Liver (tissue), 3 donors: ENCODE results near the gene HAND1.

ENCODE experiments used
- CTCF ChIP-seq: fragments of 150-350 bp; IDR thresholded peaks from 2 replicates; pipeline ENCODE4 v1.5.1; 2017; ENCODE audit warnings: improper control_type of control experiment, low read depth, low read length; ENCODE audit not compliant: missing input control
- EGR1 ChIP-seq, 2 donors: IDR thresholded peaks; 2 replicates each; pipeline ENCODE4 v1.6.1; 2016 to 2018; ENCODE audit warnings: antibody characterized with exemption in 2 of 2, low read depth in 2 of 2
- HNF4G ChIP-seq: IDR thresholded peaks from 2 replicates; pipeline ENCODE4 v1.6.1; 2016; ENCODE audit warnings: antibody characterized with exemption
- MAX ChIP-seq: IDR thresholded peaks from 2 replicates; pipeline ENCODE4 v1.6.1; 2016; ENCODE audit warnings: antibody characterized with exemption
- RAD21 ChIP-seq, 2 donors: IDR thresholded peaks; 2 replicates each; pipeline ENCODE4 v1.6.1; 2016; ENCODE audit warnings: antibody characterized with exemption in 2 of 2, mild to moderate bottlenecking in 2 of 2
- TAF1 ChIP-seq: conservative IDR thresholded peaks from 2 replicates; pipeline ENCODE4 v1.6.1; 2016; ENCODE audit warnings: antibody characterized with exemption, mild to moderate bottlenecking
- YY1 ChIP-seq: IDR thresholded peaks from 2 replicates; pipeline ENCODE4 v1.6.1; 2016; ENCODE audit warnings: antibody characterized with exemption, mild to moderate bottlenecking
- donor health status: healthy.
- donor health status: healthy.

GRCh38 chr5:154509784-154510555 is 31.9 kb upstream of the HAND1 start:
- TF ChIP-seq CTCF, result no peak
- TF ChIP-seq EGR1 (IDR thresholded peaks at IDR 0.05; ENCODE audit: low read depth in 2 of 2), result no peak
- no peak for TF ChIP-seq TAF1
- no peak for TF ChIP-seq RAD21 (IDR thresholded peaks at IDR 0.05)
- TF ChIP-seq YY1, result no peak
- no peak for TF ChIP-seq MAX
- TF ChIP-seq HNF4G, result no peak
